ACC112 (cell line): ENCODE data around the gene FAAP100.

Experiments used
- H2AFZ ChIP-seq: fragments of 200-600 bp; sonication (generic); one replicate; pipeline ENCODE4 v1.6.0; 2017; ENCODE audit warnings: antibody characterized with exemption, low read length; ENCODE audit not compliant: unreplicated experiment
- H3K27ac ChIP-seq: fragments of 200-600 bp; sonication (generic); 2 replicates; pipeline ENCODE4 v1.5.1; 2014; ENCODE audit warnings: low read depth, mild to moderate bottlenecking, antibody characterized with exemption, low read length, moderate library complexity
- H3K27me3 ChIP-seq: fragments of 200-600 bp; sonication (generic); 2 replicates; pipeline ENCODE4 v1.6.1; 2014; ENCODE audit warnings: mild to moderate bottlenecking, antibody characterized with exemption, low read length, moderate library complexity, mixed read lengths; ENCODE audit not compliant: insufficient read depth
- H3K36me3 ChIP-seq: fragments of 200-600 bp; sonication (generic); 2 replicates; pipeline ENCODE4 v1.6.1; 2016; ENCODE audit warnings: mild to moderate bottlenecking, antibody characterized with exemption, low read length, moderate library complexity, mixed read lengths; ENCODE audit not compliant: insufficient read depth
- H3K4me1 ChIP-seq: fragments of 200-600 bp; sonication (generic); one replicate; pipeline ENCODE4 v1.6.1; 2016; ENCODE audit warnings: low read length, mixed read lengths; ENCODE audit not compliant: insufficient read depth, unreplicated experiment, control insufficient read depth
- H3K4me3 ChIP-seq: fragments of 200-600 bp; sonication (generic); 2 replicates; pipeline ENCODE4 v1.5.1; 2014; ENCODE audit warnings: mild to moderate bottlenecking, low read depth, low read length
- H3K79me2 ChIP-seq: fragments of 200-600 bp; sonication (generic); one replicate; pipeline ENCODE4 v1.6.0; 2016; ENCODE audit warnings: low read length; ENCODE audit not compliant: control insufficient read depth, unreplicated experiment, insufficient read depth

The FAAP100 gene

DNA sequence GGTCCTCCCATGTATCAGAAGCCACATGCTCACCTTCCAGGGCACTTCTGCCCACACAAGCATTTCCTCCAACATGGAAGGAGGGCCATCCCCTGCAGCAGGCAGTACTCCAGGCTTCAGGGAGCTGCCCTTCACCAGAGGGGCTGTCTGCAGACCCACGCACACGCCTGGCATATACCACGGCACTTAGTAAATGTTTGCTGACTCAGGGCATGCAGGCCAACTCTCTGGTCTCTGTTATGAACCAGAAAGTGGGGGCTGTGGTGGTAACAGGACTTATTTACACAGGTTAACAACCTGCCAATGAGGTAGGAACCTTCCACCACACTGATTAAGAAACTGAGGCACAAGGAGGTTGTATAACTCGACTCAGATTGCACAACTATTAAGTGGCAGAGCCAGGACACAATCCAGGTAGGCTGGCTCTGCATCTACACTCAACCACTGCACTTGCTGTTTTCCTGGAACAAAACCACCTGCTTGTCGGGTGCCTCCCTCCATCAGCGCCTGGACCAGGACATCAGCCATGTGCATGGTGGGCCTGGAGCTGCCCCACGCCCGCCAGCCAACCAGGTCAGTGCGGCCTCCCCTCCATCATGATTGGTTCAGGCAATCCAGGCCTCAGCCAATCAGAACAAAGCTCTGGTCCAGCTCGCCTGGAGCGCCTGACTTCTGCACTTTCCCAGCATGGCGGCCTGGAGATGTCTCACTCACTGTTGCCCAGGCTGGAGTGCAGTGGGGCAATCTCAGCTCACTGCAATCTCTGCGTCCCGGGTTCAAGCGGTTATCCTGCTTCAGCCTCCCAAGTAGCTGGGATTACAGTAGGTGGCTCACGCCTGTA lies 58.7 kb downstream of the FAAP100 start:
- H3K79me2 ChIP-seq = no peaks in the 10 kb centered on the region
- peaks cover 3% of the 10 kb centered on the region for H3K4me1 ChIP-seq
- H3K27ac ChIP-seq = no peak overlapping the region
- H2AFZ ChIP-seq = no peak overlapping the region
- no peak overlapping the region for H3K4me3 ChIP-seq
- H3K27me3 ChIP-seq = no peaks in the 10 kb centered on the region; the same call in 1 of the 2 replicates
- H3K36me3 ChIP-seq = no peaks in the 10 kb centered on the region

DNA sequence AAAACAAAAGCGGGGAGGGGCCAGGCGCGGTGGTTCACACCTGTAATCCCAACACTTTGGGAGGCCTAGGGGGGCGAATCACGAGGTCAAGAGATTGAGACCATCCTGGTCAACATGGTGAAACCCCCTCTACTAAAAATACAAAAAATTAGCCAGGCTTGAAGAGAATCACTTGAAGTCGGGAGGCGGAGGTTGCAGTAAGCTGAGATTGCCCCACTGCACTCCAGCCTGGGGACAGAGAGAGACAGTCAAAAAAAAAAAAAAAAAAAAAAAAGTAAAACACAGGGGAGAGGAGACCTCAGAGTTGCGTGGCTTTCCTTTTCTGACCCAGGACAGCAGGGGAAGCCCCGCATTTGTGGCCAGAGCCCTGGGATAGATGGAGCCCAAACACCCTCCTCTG lies 59.4 kb downstream of the FAAP100 start:
- Histone ChIP-seq H3K4me1 (peaks cover 3% of the 10 kb centered on the region), H3K36me3 (no peaks in the 10 kb centered on the region), H3K4me3 (no peak overlapping the region), H3K27me3 (no peaks in the 10 kb centered on the region; the same call in 1 of the 2 replicates), H3K79me2 (no peaks in the 10 kb centered on the region), H2AFZ (no peak overlapping the region), H3K27ac (no peak overlapping the region)

DNA sequence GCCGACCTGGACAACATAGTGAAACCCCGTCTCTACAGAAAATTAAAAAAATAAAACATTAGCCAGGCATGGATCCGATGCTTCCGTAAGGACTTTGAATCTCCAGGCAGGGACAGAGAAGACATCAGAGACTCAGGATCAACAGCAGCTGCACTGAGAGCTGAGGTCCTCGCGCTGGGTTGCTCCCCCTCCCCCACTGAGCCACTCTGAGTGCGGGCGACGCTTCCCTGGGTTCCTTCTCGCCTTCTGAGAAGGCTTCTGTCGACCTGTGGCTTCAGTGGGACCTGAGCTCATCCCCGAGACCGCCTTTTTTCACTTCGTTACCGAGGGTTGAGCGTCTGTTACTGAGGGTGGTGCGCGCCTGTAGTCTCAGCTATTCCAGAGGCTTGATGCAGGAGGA lies 60.0 kb downstream of the FAAP100 start:
- H3K36me3 ChIP-seq = no peaks in the 10 kb centered on the region
- no peak overlapping the region for H3K27ac ChIP-seq
- no peak overlapping the region for H3K4me3 ChIP-seq
- no peak overlapping the region for H2AFZ ChIP-seq
- no peaks in the 10 kb centered on the region for H3K79me2 ChIP-seq
- H3K4me1 ChIP-seq = peaks cover 3% of the 10 kb centered on the region
- no peaks in the 10 kb centered on the region; the same call in 1 of the 2 replicates for H3K27me3 ChIP-seq

- no peaks in the 10 kb centered on the region for H3K36me3 ChIP-seq
- H3K27me3 ChIP-seq = no peaks in the 10 kb centered on the region; the same call in 1 of the 2 replicates
- H2AFZ ChIP-seq = no peak overlapping the region
- H3K27ac ChIP-seq = no peak overlapping the region
- no peaks in the 10 kb centered on the region for H3K79me2 ChIP-seq
- no peak overlapping the region for H3K4me3 ChIP-seq
- H3K4me1 ChIP-seq = peaks cover 3% of the 10 kb centered on the region
Observed at GRCh38 chr17:81491761-81492160, 60.4 kb downstream of the FAAP100 start.

- Histone ChIP-seq H3K27ac (no peak overlapping the region), H3K79me2 (no peaks in the 10 kb centered on the region), H2AFZ (no peak overlapping the region), H3K4me3 (no peak overlapping the region), H3K4me1 (peaks cover 3% of the 10 kb centered on the region), H3K27me3 (no peaks in the 10 kb centered on the region; the same call in 1 of the 2 replicates), H3K36me3 (no peaks in the 10 kb centered on the region)
Observed at GRCh38 chr17:81491181-81491581, 61.0 kb downstream of the FAAP100 start.

DNA sequence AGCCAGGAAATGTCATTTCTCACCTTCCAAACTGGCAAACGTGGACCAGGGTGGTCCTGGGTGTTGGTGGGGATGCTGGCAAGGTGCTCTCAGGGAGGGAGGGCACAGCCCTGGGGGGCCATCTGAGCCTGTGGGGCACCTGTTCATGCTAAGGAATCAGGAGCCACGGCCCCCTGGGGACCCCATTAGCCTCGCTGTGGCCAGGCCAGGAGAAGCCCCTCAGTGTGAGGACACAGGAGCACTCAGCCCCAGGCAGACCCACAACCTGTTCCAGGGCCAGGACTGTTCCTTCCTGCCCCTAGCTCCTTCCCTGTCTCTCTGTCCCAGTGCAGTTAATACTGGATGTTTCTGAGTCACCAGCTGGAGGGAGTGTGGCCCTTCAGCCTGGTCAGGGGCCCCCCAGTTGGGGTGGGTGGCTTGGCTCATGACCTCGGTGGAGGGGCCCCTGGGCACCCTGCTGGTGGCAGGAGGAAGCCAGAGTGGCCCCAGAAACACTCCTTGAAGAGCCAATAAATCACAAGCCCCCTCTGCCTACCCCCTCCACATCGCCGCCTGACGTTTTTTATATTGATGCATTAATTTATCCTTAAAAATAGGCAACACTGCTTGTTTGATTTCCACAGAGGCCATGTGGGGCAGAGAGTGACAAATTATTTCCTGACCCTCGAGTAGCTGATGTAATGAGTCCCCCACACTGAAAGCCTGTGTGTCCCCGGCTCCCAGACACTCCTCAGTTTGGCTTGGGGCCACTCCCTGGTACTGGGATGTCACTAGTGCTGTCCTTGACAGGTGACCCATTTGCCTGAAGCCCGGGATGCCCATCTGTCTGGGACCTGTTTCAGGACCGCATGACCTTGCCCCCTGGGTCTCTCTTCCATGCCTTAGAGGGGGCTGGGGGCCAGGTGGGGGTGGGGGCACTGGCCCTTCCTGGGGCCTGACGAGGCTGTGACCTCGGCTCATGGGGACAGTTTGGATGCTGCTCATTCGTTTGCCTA lies 61.9 kb downstream of the FAAP100 start:
- no peaks in the 10 kb centered on the region; the same call in 1 of the 2 replicates for H3K27me3 ChIP-seq
- peaks cover 3% of the 10 kb centered on the region for H3K4me1 ChIP-seq
- no peaks in the 10 kb centered on the region for H3K79me2 ChIP-seq
- H3K27ac ChIP-seq = no peak overlapping the region
- no peak overlapping the region for H2AFZ ChIP-seq
- no peaks in the 10 kb centered on the region for H3K36me3 ChIP-seq
- no peak overlapping the region for H3K4me3 ChIP-seq
